ENCODE measurements around the gene TPP2. TPM values are rescaled to one million over a fixed set of nuclear protein-coding genes. Genes with fewer than 3 reads are reported as not detected.

TPP2 gene
- total RNA-seq, 4 donors from 2014 or later, result 38.2 to 78.2 (median 68.1) TPM

DNA sequence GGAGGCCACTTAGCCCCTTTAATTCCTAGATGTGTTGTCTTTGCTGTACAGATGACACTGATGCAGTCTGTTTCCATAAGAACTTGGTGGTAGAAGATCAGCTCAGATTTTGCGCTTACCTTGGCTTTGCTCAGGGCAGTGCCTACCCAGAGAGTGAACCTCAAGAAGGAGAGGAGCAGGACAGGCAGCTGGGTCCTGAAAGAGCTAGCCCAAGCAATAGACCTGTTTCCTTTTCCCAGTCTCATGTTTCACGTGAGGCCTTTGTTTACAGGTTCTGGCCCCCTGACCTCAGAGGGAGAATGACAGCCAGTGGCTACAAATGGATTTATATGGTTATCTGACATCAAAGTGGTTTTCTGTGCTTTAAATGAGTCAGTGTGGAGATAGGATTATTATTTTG, 58.0 kb downstream of the TPP2 start:
- Histone ChIP-seq H3K4me1 (no peaks in the 10 kb centered on the region), H3K27ac (no peak overlapping the region), H3K36me3 (peaks cover 0 to 56% of the 10 kb centered on the region in 2 donors), H3K9me3 (no peaks in the 10 kb centered on the region), H3K27me3 (no peaks in the 10 kb centered on the region), H3K4me3 (no peak overlapping the region)
- DNase-seq (no peak), ATAC-seq (no peak)
- in situ Hi-C loops (cut with MboI; ENCODE audit: low sequenced_read_pairs in 4 of 4), result no loop called here
- TF ChIP-seq, protein P1, sequence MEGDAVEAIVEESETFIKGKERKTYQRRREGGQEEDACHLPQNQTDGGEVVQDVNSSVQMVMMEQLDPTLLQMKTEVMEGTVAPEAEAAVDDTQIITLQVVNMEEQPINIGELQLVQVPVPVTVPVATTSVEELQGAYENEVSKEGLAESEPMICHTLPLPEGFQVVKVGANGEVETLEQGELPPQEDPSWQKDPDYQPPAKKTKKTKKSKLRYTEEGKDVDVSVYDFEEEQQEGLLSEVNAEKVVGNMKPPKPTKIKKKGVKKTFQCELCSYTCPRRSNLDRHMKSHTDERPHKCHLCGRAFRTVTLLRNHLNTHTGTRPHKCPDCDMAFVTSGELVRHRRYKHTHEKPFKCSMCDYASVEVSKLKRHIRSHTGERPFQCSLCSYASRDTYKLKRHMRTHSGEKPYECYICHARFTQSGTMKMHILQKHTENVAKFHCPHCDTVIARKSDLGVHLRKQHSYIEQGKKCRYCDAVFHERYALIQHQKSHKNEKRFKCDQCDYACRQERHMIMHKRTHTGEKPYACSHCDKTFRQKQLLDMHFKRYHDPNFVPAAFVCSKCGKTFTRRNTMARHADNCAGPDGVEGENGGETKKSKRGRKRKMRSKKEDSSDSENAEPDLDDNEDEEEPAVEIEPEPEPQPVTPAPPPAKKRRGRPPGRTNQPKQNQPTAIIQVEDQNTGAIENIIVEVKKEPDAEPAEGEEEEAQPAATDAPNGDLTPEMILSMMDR (IDR thresholded peaks at IDR 0.05 in 4 of 5, conservative IDR thresholded peaks at IDR 0.05 in 1 of 5), result no peak
- no peak for TF ChIP-seq POLR2A (IDR thresholded peaks at IDR 0.05)
- intact Hi-C loops (cut with DNase I; ENCODE audit: low total_unique reads), result no loop called here

DNA sequence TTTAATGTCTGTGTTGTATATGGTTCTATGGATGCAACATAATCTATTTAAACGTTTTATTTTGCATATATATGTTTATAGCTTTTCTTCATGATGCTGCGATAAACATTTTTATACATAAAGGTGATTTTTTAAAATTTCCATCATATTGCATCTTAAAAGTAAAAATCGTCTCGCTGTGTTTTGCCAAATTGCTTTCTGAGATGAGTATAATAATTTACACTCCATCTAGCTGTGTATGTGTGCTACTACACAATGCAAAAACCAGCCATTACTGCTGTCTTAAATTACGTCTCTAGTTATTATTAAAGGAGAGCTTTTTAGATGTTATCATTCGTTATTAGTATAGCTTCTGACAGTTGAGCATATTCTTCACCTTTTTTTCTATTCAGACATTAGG, 60.8 kb downstream of the TPP2 start:
- Histone ChIP-seq H3K4me3 (no peak overlapping the region), H3K4me1 (no peaks in the 10 kb centered on the region), H3K36me3 (peaks cover 0 to 48% of the 10 kb centered on the region in 2 donors), H3K9me3 (no peaks in the 10 kb centered on the region), H3K27me3 (no peaks in the 10 kb centered on the region), H3K27ac (no peak overlapping the region)
- DNase-seq, result no peak
- no peak for ATAC-seq
- in situ Hi-C loops (cut with MboI; ENCODE audit: low sequenced_read_pairs in 4 of 4), result no loop called here
- TF ChIP-seq POLR2A (IDR thresholded peaks at IDR 0.05), result no peak
- TF ChIP-seq, protein P1 (IDR thresholded peaks at IDR 0.05 in 4 of 5, conservative IDR thresholded peaks at IDR 0.05 in 1 of 5), result peak in 1 of 5 experiments; percentile 36
- intact Hi-C loops (cut with DNase I; ENCODE audit: low total_unique reads), result no loop called here

DNA sequence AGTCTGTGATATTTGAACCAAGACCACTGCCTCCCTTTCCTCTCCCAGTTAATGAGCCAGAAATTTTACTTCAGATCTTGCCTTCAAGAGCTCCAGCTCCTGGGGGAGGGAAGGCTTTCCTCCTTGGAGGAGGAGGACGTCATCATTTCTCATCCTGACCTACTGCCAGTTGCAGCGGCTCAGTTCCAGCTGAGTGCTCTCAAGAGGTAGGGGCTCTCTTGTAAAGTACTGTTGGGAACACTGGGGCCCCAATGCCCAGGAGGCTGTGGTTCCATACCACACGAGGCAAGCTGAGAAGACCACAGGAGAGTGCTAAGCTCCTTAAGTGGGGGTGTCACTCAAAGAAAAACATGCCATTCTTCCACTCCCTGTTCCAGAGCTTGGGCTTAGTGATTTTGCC, 61.9 kb downstream of the TPP2 start:
- H3K9me3 ChIP-seq, result no peaks in the 10 kb centered on the region
- H3K4me3 ChIP-seq, result no peak overlapping the region
- H3K27ac ChIP-seq, result no peak overlapping the region
- intact Hi-C loops (cut with DNase I; ENCODE audit: low total_unique reads), result no loop called here
- in situ Hi-C loops (cut with MboI; ENCODE audit: low sequenced_read_pairs in 4 of 4), result no loop called here
- TF ChIP-seq, protein P1 (IDR thresholded peaks at IDR 0.05 in 4 of 5, conservative IDR thresholded peaks at IDR 0.05 in 1 of 5), result no peak
- TF ChIP-seq POLR2A (IDR thresholded peaks at IDR 0.05), result no peak
- ATAC-seq, result no peak
- no peaks in the 10 kb centered on the region for H3K27me3 ChIP-seq
- no peaks in the 10 kb centered on the region for H3K4me1 ChIP-seq
- peaks cover 0 to 54% of the 10 kb centered on the region in 2 donors for H3K36me3 ChIP-seq
- DNase-seq, result no peak

DNA sequence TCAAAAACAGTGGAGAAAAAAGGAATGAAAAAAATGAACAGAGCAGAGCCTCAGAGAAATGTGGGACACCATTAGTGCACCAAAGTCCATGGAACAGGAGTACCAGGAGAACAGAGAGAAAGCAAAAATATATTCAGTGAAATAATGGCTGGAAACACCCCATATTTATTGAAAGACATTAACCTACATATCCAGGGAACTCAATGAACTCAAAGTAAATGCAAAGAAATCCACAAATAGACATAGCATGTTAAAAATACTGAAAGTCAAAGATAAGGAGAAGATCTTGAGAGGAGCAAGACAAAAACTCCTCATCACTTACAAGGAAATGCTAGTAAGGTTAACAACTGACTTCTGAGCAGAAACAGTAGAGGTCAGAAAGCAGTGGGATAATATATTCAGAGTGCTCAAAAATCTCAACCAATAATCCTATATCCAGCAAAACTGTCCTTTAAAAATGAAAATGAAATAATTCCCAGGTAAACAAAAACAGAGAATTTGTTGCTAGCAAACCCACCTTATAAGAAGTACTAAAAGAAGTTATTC, 62.5 kb downstream of the TPP2 start:
- peaks cover 0 to 59% of the 10 kb centered on the region in 2 donors for H3K36me3 ChIP-seq
- no peak overlapping the region for H3K4me3 ChIP-seq
- no peaks in the 10 kb centered on the region for H3K9me3 ChIP-seq
- H3K4me1 ChIP-seq, result no peaks in the 10 kb centered on the region
- no peak overlapping the region for H3K27ac ChIP-seq
- intact Hi-C loops (cut with DNase I; ENCODE audit: low total_unique reads), result no loop called here
- no peak for DNase-seq
- in situ Hi-C loops (cut with MboI; ENCODE audit: low sequenced_read_pairs in 4 of 4), result no loop called here
- TF ChIP-seq POLR2A (IDR thresholded peaks at IDR 0.05), result no peak
- TF ChIP-seq, protein P1 (IDR thresholded peaks at IDR 0.05 in 4 of 5, conservative IDR thresholded peaks at IDR 0.05 in 1 of 5), result no peak
- ATAC-seq, result no peak
- no peaks in the 10 kb centered on the region for H3K27me3 ChIP-seq

DNA sequence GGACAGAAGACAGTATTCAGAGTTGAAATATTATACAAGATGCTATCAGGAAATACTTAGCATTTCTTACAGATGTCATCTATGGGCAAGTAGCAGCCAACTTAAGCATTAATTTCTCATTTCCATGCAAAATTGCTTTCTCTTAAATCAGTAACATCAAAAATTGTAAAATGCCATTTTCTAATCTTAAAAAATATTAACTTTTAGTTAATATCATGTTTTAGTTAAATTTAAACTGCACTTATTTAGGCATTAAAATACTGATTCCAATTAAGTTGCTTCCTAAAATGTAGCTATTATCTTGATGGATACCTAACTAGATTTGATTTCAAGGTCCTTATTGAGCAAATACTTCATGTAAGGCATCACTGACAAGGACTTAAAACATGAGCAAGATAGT, 70.2 kb downstream of the TPP2 start:
- no peak for TF ChIP-seq POLR2A (IDR thresholded peaks at IDR 0.05)
- TF ChIP-seq, protein P1 (IDR thresholded peaks at IDR 0.05 in 4 of 5, conservative IDR thresholded peaks at IDR 0.05 in 1 of 5), result no peak
- no peaks in the 10 kb centered on the region for H3K4me1 ChIP-seq
- H3K27me3 ChIP-seq, result no peaks in the 10 kb centered on the region
- no peak overlapping the region for H3K4me3 ChIP-seq
- no peak for ATAC-seq
- no peak for DNase-seq
- in situ Hi-C loops (cut with MboI; ENCODE audit: low sequenced_read_pairs in 4 of 4) (no loop called here), intact Hi-C loops (cut with DNase I; ENCODE audit: low total_unique reads) (no loop called here)
- H3K36me3 ChIP-seq, result peaks cover 0 to 76% of the 10 kb centered on the region in 2 donors
- no peaks in the 10 kb centered on the region for H3K9me3 ChIP-seq
- H3K27ac ChIP-seq, result no peak overlapping the region
